Common myeloid progenitor, CD34-positive (primary cell): ENCODE results near the gene STAG1.
"Not testable (repeated sequence)": the region's sequence is repeated elsewhere in the genome, so short reads cannot be mapped to it uniquely, and the experiment has no call there.

Source experiments
- CTCF ChIA-PET: fragments of 350-600 bp; sonication (Branson Sonifier 250); formaldehyde crosslinking; loops from one replicate; lab custom pipeline; 2021; ENCODE audit warnings: antibody characterized with exemption; lab: Charles Lee
- POLR2A ChIA-PET: fragments of 350-600 bp; sonication (Branson Sonifier 250); formaldehyde crosslinking; loops from one replicate; lab custom pipeline; 2021; ENCODE audit warnings: antibody characterized with exemption; lab: Charles Lee
- DNase-seq, 3 donors: peaks; one replicate each; pipeline versions ENCODE4 v3.0.0 to v3.0.0-alpha.2; 2013
- H3K27ac ChIP-seq, 2 experiments: 1 replicate in 1 of 2; 2 replicates in 1 of 2; pipeline ENCODE4 v1.7.0; 2013; ENCODE audit warnings: inconsistent platforms in 2 of 2, low read length in 2 of 2, mild to moderate bottlenecking in 2 of 2, low read depth in 1 of 2, moderate library complexity in 1 of 2; ENCODE audit not compliant: severe bottlenecking in 2 of 2, insufficient read depth in 1 of 2, poor library complexity in 1 of 2
- H3K27me3 ChIP-seq, 5 experiments: replicated peaks in 2 of 5; 1 replicate in 3 of 5; 2 replicates in 2 of 5; pipeline versions ENCODE4 v1.6.1 to v1.7.0; 2013; ENCODE audit warnings: low read length in 4 of 5, mild to moderate bottlenecking in 2 of 5, moderate library complexity in 2 of 5, inconsistent platforms in 1 of 5; ENCODE audit not compliant: insufficient read depth in 5 of 5, control insufficient read depth in 4 of 5
- H3K36me3 ChIP-seq, 4 experiments: 1 replicate in 2 of 4; 2 replicates in 2 of 4; pipeline versions ENCODE4 v1.6.1 to v1.7.0; 2013; ENCODE audit warnings: low read length in 3 of 4, control low read depth in 1 of 4, mild to moderate bottlenecking in 1 of 4; ENCODE audit not compliant: control insufficient read depth in 4 of 4, insufficient read depth in 4 of 4
- H3K4me1 ChIP-seq, 4 experiments: 1 replicate in 3 of 4; 2 replicates in 1 of 4; pipeline versions ENCODE4 v1.6.1 to v1.7.1; 2013; ENCODE audit warnings: low read length in 3 of 4, mild to moderate bottlenecking in 3 of 4, control low read depth in 1 of 4, inconsistent platforms in 1 of 4, moderate library complexity in 1 of 4; ENCODE audit not compliant: control insufficient read depth in 4 of 4, insufficient read depth in 4 of 4; ENCODE audit errors: control extremely low read depth in 1 of 4
- H3K4me3 ChIP-seq, 7 experiments: 1 replicate in 4 of 7; 2 replicates in 3 of 7; pipeline versions ENCODE4 v1.5.1 to v1.7.0; 2013; ENCODE audit warnings: mild to moderate bottlenecking in 7 of 7, low read length in 6 of 7, moderate library complexity in 6 of 7, inconsistent platforms in 2 of 7, low read depth in 2 of 7, control low read depth in 1 of 7; ENCODE audit not compliant: insufficient read depth in 4 of 7, control insufficient read depth in 1 of 7; ENCODE audit errors: extremely low read depth in 1 of 7
- H3K9me3 ChIP-seq, 5 experiments: 1 replicate in 4 of 5; 2 replicates in 1 of 5; pipeline versions ENCODE4 v1.6.1 to v1.7.1; 2013; ENCODE audit warnings: low read length in 4 of 5, mild to moderate bottlenecking in 2 of 5, inconsistent platforms in 1 of 5, low read depth in 1 of 5, moderate library complexity in 1 of 5; ENCODE audit not compliant: control insufficient read depth in 4 of 5, insufficient read depth in 2 of 5; ENCODE audit errors: control extremely low read depth in 1 of 5
- WGBS: methylation state at CpG from one replicate; pipeline ENCODE4 v1.1.5; 2013; ENCODE audit not compliant: insufficient coverage; 5-methylcytosine and 5-hydroxymethylcytosine counted together

Gene STAG1

GRCh38 chr3:136736950-136737349 is 15.2 kb downstream of the STAG1 start:
- CTCF ChIA-PET = interaction anchor here (3.6 kb wide), 1 partner anchor 15 kb away, joined by 22 read pairs; the partner anchor contains the start of gene STAG1
- WGBS = 89% methylated on average over 2 of the region's 8 CpGs
- H3K27me3 ChIP-seq, DNase-seq, H3K4me3 ChIP-seq, H3K36me3 ChIP-seq, H3K27ac ChIP-seq, POLR2A ChIA-PET, H3K9me3 ChIP-seq: not testable (repeated sequence)
- H3K4me1 ChIP-seq = peaks cover 0 to 11% (median 3%) of the 10 kb centered on the region in 4 experiments

DNA sequence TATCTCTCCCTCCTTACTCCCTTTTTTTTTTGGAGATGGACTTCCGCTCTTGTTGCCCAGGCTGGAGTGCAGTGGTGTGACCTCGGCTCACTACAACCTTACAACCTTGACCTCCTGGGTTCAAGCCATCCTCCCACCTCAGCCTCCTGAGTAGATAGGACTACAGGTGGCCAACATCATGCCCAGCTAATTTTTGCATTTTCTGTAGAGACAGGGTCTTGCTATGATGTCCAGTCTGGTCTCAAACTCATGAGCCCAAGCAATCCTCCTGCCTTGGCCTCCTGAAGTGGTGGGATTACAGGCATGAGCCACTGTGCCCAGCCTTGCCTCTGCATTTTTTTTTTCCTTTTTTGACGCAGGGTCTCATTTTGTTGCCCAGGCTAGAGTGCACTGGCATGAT is 17.1 kb downstream of the STAG1 start:
- ChIA-PET POLR2A (interaction anchor here (0.8 kb wide), 1 partner anchor 126 kb away, joined by 3 read pairs; no protein-coding TSS in a partner anchor), CTCF (interaction anchor here (0.7 to 6.3 kb wide), 6 partner anchors 8 to 44 kb away, joined by 3 to 34 read pairs (median 3); partner anchors contain the start of gene STAG1)
- 100% methylated on average over 3 of the region's 3 CpGs for WGBS
- Histone ChIP-seq H3K4me3 (no peak overlapping the region), H3K9me3 (no peaks in the 10 kb centered on the region), H3K4me1 (peaks cover 3 to 17% (median 7%) of the 10 kb centered on the region in 4 experiments), H3K27me3 (no peaks in the 10 kb centered on the region), H3K36me3 (peaks cover 0 to 5% (median 0%) of the 10 kb centered on the region in 4 experiments), H3K27ac (no peak overlapping the region)
- no peak for DNase-seq

- Histone ChIP-seq H3K27me3 (no peaks in the 10 kb centered on the region), H3K4me1 (peaks cover 3 to 17% (median 7%) of the 10 kb centered on the region in 4 experiments), H3K9me3 (no peaks in the 10 kb centered on the region), H3K4me3 (no peak overlapping the region), H3K27ac (no peak overlapping the region), H3K36me3 (peaks cover 0 to 5% (median 0%) of the 10 kb centered on the region in 4 experiments)
- CTCF ChIA-PET = interaction anchor here (0.6 to 6.3 kb wide), 8 partner anchors 9 to 282 kb away, joined by 3 to 34 read pairs (median 3); partner anchors contain the start of gene STAG1
- 84% methylated on average over 2 of the region's 3 CpGs for WGBS
- POLR2A ChIA-PET = interaction anchor here (0.8 kb wide), 1 partner anchor 127 kb away, joined by 3 read pairs; no protein-coding TSS in a partner anchor
- peak; percentile 50 to 58 (median 56) for DNase-seq
These were observed 17.7 kb downstream of the STAG1 start for GRCh38 chr3:136734382-136735070.

- WGBS = 100% methylated on average over 2 of the region's 5 CpGs
- Histone ChIP-seq H3K27ac (no peak overlapping the region), H3K4me3 (no peak overlapping the region), H3K9me3 (no peaks in the 10 kb centered on the region), H3K27me3 (no peaks in the 10 kb centered on the region), H3K36me3 (peaks cover 0 to 5% (median 0%) of the 10 kb centered on the region in 4 experiments), H3K4me1 (peaks cover 7 to 25% (median 12%) of the 10 kb centered on the region in 4 experiments)
- no peak for DNase-seq
- CTCF ChIA-PET = interaction anchor here (0.7 to 6.3 kb wide), 5 partner anchors 12 to 129 kb away, joined by 3 to 34 read pairs (median 3); partner anchors contain the start of genes NCK1 and STAG1
- POLR2A ChIA-PET = no interaction called here
These were observed 18.8 kb downstream of the STAG1 start for GRCh38 chr3:136733317-136733833.

GRCh38 chr3:136731274-136731884 is 20.8 kb downstream of the STAG1 start:
- Histone ChIP-seq H3K27me3 (no peaks in the 10 kb centered on the region), H3K4me3 (no peak overlapping the region), H3K9me3 (no peaks in the 10 kb centered on the region), H3K36me3 (no peaks in the 10 kb centered on the region), H3K4me1 (peaks cover 7 to 33% (median 18%) of the 10 kb centered on the region in 4 experiments), H3K27ac (no peak overlapping the region)
- ChIA-PET POLR2A (no interaction called here), CTCF (interaction anchor here (1.2 to 6.3 kb wide), 4 partner anchors 12 to 22 kb away, joined by 3 to 34 read pairs (median 4); partner anchors contain the start of gene STAG1)
- WGBS = 100% methylated on average over 1 of the region's 4 CpGs
- no peak for DNase-seq

- Histone ChIP-seq H3K4me1 (peaks cover 7 to 37% (median 20%) of the 10 kb centered on the region in 4 experiments), H3K36me3 (no peaks in the 10 kb centered on the region), H3K27ac (no peak overlapping the region), H3K4me3 (no peak overlapping the region), H3K27me3 (no peaks in the 10 kb centered on the region), H3K9me3 (no peaks in the 10 kb centered on the region)
- ChIA-PET CTCF (interaction anchor here (1.1 to 6.3 kb wide), 6 partner anchors 10 to 21 kb away, joined by 3 to 34 read pairs (median 4); partner anchors contain the start of gene STAG1), POLR2A (interaction anchor here (0.6 kb wide), 1 partner anchor 16 kb away, joined by 4 read pairs; no protein-coding TSS in a partner anchor)
- DNase-seq = no peak
These were observed 21.4 kb downstream of the STAG1 start for GRCh38 chr3:136730595-136731273.
